GM23338 (cell line): ENCODE data around the gene CPEB3. TPM values are rescaled to one million over a fixed set of nuclear protein-coding genes. Genes with fewer than 3 reads are reported as not detected.

Experiments
- ATAC-seq: fragments of 200-7000 bp; cut with Tn5 transposase; 3 replicates; pipeline ENCODE4 v1.9.1; 2020
- DNase-seq: peaks from one replicate; pipeline ENCODE4 v3.0.0-alpha.2; 2015; ENCODE audit warnings: low spot score
- H2AFZ ChIP-seq: fragments of 200-600 bp; sonication (generic); 2 replicates; pipeline ENCODE4 v1.8.0; 2016; ENCODE audit warnings: antibody characterized with exemption, mild to moderate bottlenecking, moderate library complexity
- H3F3A ChIP-seq: fragments of 200-600 bp; sonication (generic); replicated peaks from 2 replicates; pipeline ENCODE4 v1.8.0; 2017; ENCODE audit warnings: antibody characterized with exemption, mixed run types, low read depth
- H3K27ac ChIP-seq: fragments of 200-600 bp; sonication (generic); 2 replicates; pipeline ENCODE4 v1.6.1; 2016; ENCODE audit warnings: low read depth
- H3K27me3 ChIP-seq: fragments of 200-600 bp; sonication (generic); 2 replicates; pipeline ENCODE4 v1.8.0; 2016; ENCODE audit warnings: mild to moderate bottlenecking, mixed run types, moderate library complexity; ENCODE audit not compliant: insufficient read depth
- H3K36me3 ChIP-seq: fragments of 200-600 bp; sonication (generic); 2 replicates; pipeline ENCODE4 v1.8.0; 2016; ENCODE audit warnings: mild to moderate bottlenecking; ENCODE audit not compliant: insufficient read depth
- H3K4me1 ChIP-seq: fragments of 200-600 bp; sonication (generic); 2 replicates; pipeline ENCODE4 v1.8.0; 2016; ENCODE audit warnings: mild to moderate bottlenecking, moderate library complexity; ENCODE audit not compliant: insufficient read depth
- H3K4me2 ChIP-seq: fragments of 200-600 bp; sonication (generic); 2 replicates; pipeline ENCODE4 v1.7.1; 2017; ENCODE audit warnings: mixed run types
- H3K4me3 ChIP-seq: fragments of 200-600 bp; sonication (generic); 2 replicates; pipeline ENCODE4 v1.6.1; 2016; ENCODE audit warnings: mixed run types
- H3K79me2 ChIP-seq: fragments of 200-600 bp; sonication (generic); replicated peaks from 2 replicates; pipeline ENCODE4 v1.8.0; 2017; ENCODE audit warnings: mild to moderate bottlenecking; ENCODE audit not compliant: insufficient read depth
- H3K9me2 ChIP-seq: fragments of 200-600 bp; sonication (generic); 2 replicates; pipeline ENCODE4 v1.8.0; 2017; ENCODE audit not compliant: insufficient read depth
- H4K20me1 ChIP-seq: fragments of 200-600 bp; sonication (generic); replicated peaks from 2 replicates; pipeline ENCODE4 v1.8.0; 2017; ENCODE audit warnings: mild to moderate bottlenecking; ENCODE audit not compliant: insufficient read depth
- H3K27ac Mint-ChIP-seq: 2 replicates; pipeline ENCODE4 v1.8.0; 2020; ENCODE audit warnings: inconsistent platforms, mild to moderate bottlenecking, moderate library complexity, mixed read lengths
- H3K27me3 Mint-ChIP-seq: 3 replicates; pipeline ENCODE4 v1.8.0; 2022; ENCODE audit warnings: low read depth, mild to moderate bottlenecking, moderate library complexity, mixed read lengths, inconsistent platforms; ENCODE audit not compliant: insufficient read depth, poor library complexity
- H3K36me3 Mint-ChIP-seq: 3 replicates; pipeline ENCODE4 v1.8.0; 2021; ENCODE audit warnings: low read depth, mild to moderate bottlenecking, inconsistent platforms, moderate library complexity, mixed read lengths
- H3K4me1 Mint-ChIP-seq: 3 replicates; pipeline ENCODE4 v1.8.0; 2020; ENCODE audit warnings: mild to moderate bottlenecking, inconsistent platforms, mixed read lengths
- H3K4me3 Mint-ChIP-seq: 3 replicates; pipeline ENCODE4 v1.8.0; 2021; ENCODE audit warnings: moderate library complexity, mild to moderate bottlenecking, inconsistent platforms, mixed read lengths
- H3K9me3 Mint-ChIP-seq: 3 replicates; pipeline ENCODE4 v1.8.0; 2020; ENCODE audit warnings: moderate library complexity, mild to moderate bottlenecking, inconsistent platforms, mixed read lengths
- CTCF ChIP-seq, 2 experiments: fragments of 200-600 bp in 1 of 2; sonication (generic) in 1 of 2; conservative IDR thresholded peaks; 2 replicates each; pipeline versions ENCODE4 v1.5.1 to v1.6.1; 2016 to 2017; ENCODE audit warnings: antibody characterized with exemption in 2 of 2, low read depth in 2 of 2, mild to moderate bottlenecking in 2 of 2, moderate library complexity in 1 of 2
- EZH2 ChIP-seq: fragments of 200-600 bp; sonication (generic); IDR thresholded peaks from one replicate; pipeline ENCODE4 v1.8.0; 2017; ENCODE audit warnings: antibody characterized with exemption, mild to moderate bottlenecking, low read depth; ENCODE audit not compliant: unreplicated experiment
- EZH2phosphoT487 ChIP-seq: fragments of 200-600 bp; sonication (generic); IDR thresholded peaks from one replicate; pipeline ENCODE4 v1.8.1; 2018; ENCODE audit warnings: antibody characterized with exemption; ENCODE audit not compliant: unreplicated experiment
- NANOG ChIP-seq: IDR thresholded peaks from 2 replicates; pipeline ENCODE4 v1.6.1; 2016; ENCODE audit warnings: antibody characterized with exemption, borderline replicate concordance
- POLR2AphosphoS5 ChIP-seq: IDR thresholded peaks from 2 replicates; pipeline ENCODE4 v1.6.1; 2016; ENCODE audit warnings: antibody characterized with exemption, low read depth
- ZNF331 ChIP-seq: fragments of 250-450 bp; sonication (Bioruptor Pico); IDR thresholded peaks from 2 replicates; pipeline ENCODE4 v1.5.0; 2020; ENCODE audit warnings: low read depth, mild to moderate bottlenecking, moderate library complexity
- polyA plus RNA-seq: library from polyadenylated mRNA; unstranded; fragments of >200 nt; fragmentation: Nextera tagmentation; extraction: Ambion mirVana; gene quantifications from 2 replicates; pipeline ENCODE4 v1.2.1, GENCODE V29; 2016
- total RNA-seq: library from RNA; depleted of rRNA; stranded (reverse); fragments of >200 nt; shearing (Covaris generic); gene quantifications from 2 replicates; pipeline ENCODE4 v1.2.3, GENCODE V29; 2014
- TF ChIP-seq, protein P1 (sequence below): fragments of 250-450 bp; sonication (Bioruptor Pico); IDR thresholded peaks from 2 replicates; pipeline ENCODE4 v1.5.0; 2020; ENCODE audit warnings: mild to moderate bottlenecking, moderate library complexity

CPEB3 gene
- total and polyA plus RNA-seq, 2 experiments from 2014 or later: 0.74 to 1.9 TPM

- TF ChIP-seq CTCF (conservative IDR thresholded peaks at IDR 0.05; ENCODE audit: low read depth in 2 of 2) (no peak), ZNF331 (CRISPR knock-in tag) (no peak), POLR2AphosphoS5 (no peak), EZH2phosphoT487 (no peak), EZH2 (no peak)
- TF ChIP-seq, protein P1, sequence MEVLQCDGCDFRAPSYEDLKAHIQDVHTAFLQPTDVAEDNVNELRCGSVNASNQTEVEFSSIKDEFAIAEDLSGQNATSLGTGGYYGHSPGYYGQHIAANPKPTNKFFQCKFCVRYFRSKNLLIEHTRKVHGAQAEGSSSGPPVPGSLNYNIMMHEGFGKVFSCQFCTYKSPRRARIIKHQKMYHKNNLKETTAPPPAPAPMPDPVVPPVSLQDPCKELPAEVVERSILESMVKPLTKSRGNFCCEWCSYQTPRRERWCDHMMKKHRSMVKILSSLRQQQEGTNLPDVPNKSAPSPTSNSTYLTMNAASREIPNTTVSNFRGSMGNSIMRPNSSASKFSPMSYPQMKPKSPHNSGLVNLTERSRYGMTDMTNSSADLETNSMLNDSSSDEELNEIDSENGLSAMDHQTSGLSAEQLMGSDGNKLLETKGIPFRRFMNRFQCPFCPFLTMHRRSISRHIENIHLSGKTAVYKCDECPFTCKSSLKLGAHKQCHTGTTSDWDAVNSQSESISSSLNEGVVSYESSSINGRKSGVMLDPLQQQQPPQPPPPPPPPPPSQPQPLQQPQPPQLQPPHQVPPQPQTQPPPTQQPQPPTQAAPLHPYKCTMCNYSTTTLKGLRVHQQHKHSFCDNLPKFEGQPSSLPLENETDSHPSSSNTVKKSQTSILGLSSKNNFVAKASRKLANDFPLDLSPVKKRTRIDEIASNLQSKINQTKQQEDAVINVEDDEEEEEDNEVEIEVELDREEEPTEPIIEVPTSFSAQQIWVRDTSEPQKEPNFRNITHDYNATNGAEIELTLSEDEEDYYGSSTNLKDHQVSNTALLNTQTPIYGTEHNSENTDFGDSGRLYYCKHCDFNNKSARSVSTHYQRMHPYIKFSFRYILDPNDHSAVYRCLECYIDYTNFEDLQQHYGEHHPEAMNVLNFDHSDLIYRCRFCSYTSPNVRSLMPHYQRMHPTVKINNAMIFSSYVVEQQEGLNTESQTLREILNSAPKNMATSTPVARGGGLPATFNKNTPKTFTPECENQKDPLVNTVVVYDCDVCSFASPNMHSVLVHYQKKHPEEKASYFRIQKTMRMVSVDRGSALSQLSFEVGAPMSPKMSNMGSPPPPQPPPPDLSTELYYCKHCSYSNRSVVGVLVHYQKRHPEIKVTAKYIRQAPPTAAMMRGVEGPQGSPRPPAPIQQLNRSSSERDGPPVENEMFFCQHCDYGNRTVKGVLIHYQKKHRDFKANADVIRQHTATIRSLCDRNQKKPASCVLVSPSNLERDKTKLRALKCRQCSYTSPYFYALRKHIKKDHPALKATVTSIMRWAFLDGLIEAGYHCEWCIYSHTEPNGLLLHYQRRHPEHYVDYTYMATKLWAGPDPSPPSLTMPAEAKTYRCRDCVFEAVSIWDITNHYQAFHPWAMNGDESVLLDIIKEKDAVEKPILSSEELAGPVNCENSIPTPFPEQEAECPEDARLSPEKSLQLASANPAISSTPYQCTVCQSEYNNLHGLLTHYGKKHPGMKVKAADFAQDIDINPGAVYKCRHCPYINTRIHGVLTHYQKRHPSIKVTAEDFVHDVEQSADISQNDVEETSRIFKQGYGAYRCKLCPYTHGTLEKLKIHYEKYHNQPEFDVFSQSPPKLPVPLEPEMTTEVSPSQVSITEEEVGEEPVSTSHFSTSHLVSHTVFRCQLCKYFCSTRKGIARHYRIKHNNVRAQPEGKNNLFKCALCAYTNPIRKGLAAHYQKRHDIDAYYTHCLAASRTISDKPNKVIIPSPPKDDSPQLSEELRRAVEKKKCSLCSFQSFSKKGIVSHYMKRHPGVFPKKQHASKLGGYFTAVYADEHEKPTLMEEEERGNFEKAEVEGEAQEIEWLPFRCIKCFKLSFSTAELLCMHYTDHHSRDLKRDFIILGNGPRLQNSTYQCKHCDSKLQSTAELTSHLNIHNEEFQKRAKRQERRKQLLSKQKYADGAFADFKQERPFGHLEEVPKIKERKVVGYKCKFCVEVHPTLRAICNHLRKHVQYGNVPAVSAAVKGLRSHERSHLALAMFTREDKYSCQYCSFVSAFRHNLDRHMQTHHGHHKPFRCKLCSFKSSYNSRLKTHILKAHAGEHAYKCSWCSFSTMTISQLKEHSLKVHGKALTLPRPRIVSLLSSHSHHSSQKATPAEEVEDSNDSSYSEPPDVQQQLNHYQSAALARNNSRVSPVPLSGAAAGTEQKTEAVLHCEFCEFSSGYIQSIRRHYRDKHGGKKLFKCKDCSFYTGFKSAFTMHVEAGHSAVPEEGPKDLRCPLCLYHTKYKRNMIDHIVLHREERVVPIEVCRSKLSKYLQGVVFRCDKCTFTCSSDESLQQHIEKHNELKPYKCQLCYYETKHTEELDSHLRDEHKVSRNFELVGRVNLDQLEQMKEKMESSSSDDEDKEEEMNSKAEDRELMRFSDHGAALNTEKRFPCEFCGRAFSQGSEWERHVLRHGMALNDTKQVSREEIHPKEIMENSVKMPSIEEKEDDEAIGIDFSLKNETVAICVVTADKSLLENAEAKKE: no peak
These were observed 159.5 kb downstream of the CPEB3 start (continued) for GRCh38 chr10:92131275-92131820.

DNA sequence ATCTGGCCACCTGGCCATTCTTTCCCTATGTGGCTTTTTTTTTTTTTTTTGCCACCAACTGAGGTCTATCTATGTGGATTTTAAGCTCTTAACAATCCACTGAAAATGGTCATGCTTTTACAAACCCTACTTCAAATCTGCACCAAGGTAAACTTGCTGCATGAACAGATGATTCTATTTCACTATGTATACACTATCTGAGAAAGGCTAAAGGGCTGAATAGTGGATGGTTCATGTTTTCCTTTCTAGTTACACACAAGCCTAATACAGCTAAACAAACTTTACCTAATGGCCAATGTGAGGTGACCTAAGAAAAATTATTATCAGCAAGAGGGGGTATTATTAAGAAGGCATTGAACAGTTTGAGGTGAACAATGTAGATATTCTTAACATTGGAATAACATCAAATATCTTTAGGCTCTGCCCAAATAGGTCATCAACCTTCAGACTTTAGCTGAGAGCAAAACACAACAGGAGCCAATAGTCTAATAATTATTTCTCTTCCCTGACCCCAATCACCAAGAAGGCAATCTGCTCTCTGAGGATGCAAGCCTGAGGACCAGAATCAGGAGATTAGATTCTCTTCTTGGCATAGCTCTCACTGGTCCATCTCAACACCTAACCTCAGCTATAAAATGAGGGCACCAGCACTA is 160.1 kb downstream of the CPEB3 start:
- H3K27me3 ChIP-seq: no peaks in the 10 kb centered on the region
- H3K4me2 ChIP-seq: no peak overlapping the region
- Mint-ChIP-seq H3K4me3 (no peak overlapping the region), H3K4me1 (no peaks in the 10 kb centered on the region), H3K27me3 (peaks cover 4% of the 10 kb centered on the region), H3K36me3 (no peaks in the 10 kb centered on the region), H3K27ac (no peak overlapping the region), H3K9me3 (no peaks in the 10 kb centered on the region; the same call in 1 of the 3 replicates)
- H2AFZ ChIP-seq: no peak overlapping the region
- no peaks in the 10 kb centered on the region for H3K79me2 ChIP-seq
- no peaks in the 10 kb centered on the region for H3K36me3 ChIP-seq
- no peaks in the 10 kb centered on the region for H3F3A ChIP-seq
- ATAC-seq (no peak), DNase-seq (no peak)
- no peaks in the 10 kb centered on the region for H3K4me1 ChIP-seq
- no peaks in the 10 kb centered on the region for H3K9me2 ChIP-seq
- no peaks in the 10 kb centered on the region for H4K20me1 ChIP-seq
- no peak overlapping the region for H3K4me3 ChIP-seq
- no peak overlapping the region for H3K27ac ChIP-seq
- TF ChIP-seq, protein P1: no peak
- TF ChIP-seq EZH2phosphoT487: no peak
- no peak for TF ChIP-seq EZH2
- no peak for TF ChIP-seq NANOG
